K562 (cell line): ENCODE results near the gene DIRAS3.

Source experiments
- EP300 ChIP-seq: IDR thresholded peaks from 2 replicates; pipeline ENCODE4 v1.6.1; 2012; ENCODE audit warnings: low read length, improper control_type of control experiment
- JUNB ChIP-seq: fragments of 450-650 bp; formaldehyde crosslinking; conservative IDR thresholded peaks from 2 replicates; pipeline ENCODE4 v1.4.0; 2020; ENCODE audit warnings: mild to moderate bottlenecking
- JUND ChIP-seq, 2 experiments: IDR thresholded peaks; 2 replicates in 1 of 2; 3 replicates in 1 of 2; pipeline ENCODE4 v1.6.1; 2011; ENCODE audit warnings: borderline replicate concordance in 2 of 2, low read depth in 2 of 2, low read length in 2 of 2, improper control_type of control experiment in 1 of 2, missing biosample characterization in 1 of 2, missing genetic modification characterization in 1 of 2, missing genetic modification reagents in 1 of 2
- NCOA1 ChIP-seq: fragments of 450-650 bp; IDR thresholded peaks from 2 replicates; pipeline ENCODE4 v1.6.1; 2016; ENCODE audit warnings: low read depth
- NCOA2 ChIP-seq, 2 experiments: fragments of 450-650 bp; IDR thresholded peaks; 2 replicates each; pipeline ENCODE4 v1.6.1; 2018; ENCODE audit warnings: mild to moderate bottlenecking in 2 of 2, moderate library complexity in 1 of 2; ENCODE audit not compliant: partially characterized antibody in 2 of 2
- NR2C2 ChIP-seq, 2 experiments: fragments of 200-800 bp in 1 of 2; sonication (Bioruptor generic) in 1 of 2; sonication (generic) in 1 of 2; formaldehyde crosslinking in 1 of 2; IDR thresholded peaks; 2 replicates each; pipeline versions ENCODE4 v1.6.1 to v1.8.0; 2016 to 2022; ENCODE audit warnings: mild to moderate bottlenecking in 1 of 2, missing compliant biosample characterization in 1 of 2, missing genetic modification characterization in 1 of 2, missing genetic modification reagents in 1 of 2
- POU5F1 ChIP-seq: fragments of 150-350 bp; IDR thresholded peaks from 2 replicates; pipeline ENCODE4 v1.6.1; 2014; ENCODE audit warnings: borderline replicate concordance, low read length, low read depth, mild to moderate bottlenecking; ENCODE audit not compliant: partially characterized antibody
- SPI1 ChIP-seq: IDR thresholded peaks from 2 replicates; pipeline ENCODE4 v1.6.1; 2011; ENCODE audit warnings: low read depth, low read length, control low read depth, borderline replicate concordance
- TBP ChIP-seq: optimal IDR thresholded peaks from 2 replicates; pipeline ENCODE3; 2011; ENCODE audit warnings: low read depth, low read length, improper control_type of control experiment
- TOE1 ChIP-seq, 2 experiments: fragments of 450-650 bp in 1 of 2; sonication (generic) in 1 of 2; formaldehyde crosslinking in 1 of 2; IDR thresholded peaks; 2 replicates each; pipeline versions ENCODE4 v1.7.1 to v1.8.0; 2016 to 2022; ENCODE audit warnings: borderline replicate concordance in 2 of 2, mild to moderate bottlenecking in 2 of 2, antibody characterized with exemption in 1 of 2, inconsistent platforms in 1 of 2, low read depth in 1 of 2, missing genetic modification reagents in 1 of 2, moderate library complexity in 1 of 2
- ZNF134 ChIP-seq: fragments of 250-450 bp; sonication (Bioruptor Pico); conservative IDR thresholded peaks from 2 replicates; pipeline ENCODE4 v1.4.0; 2020
- ZNF311 ChIP-seq: fragments of 250-450 bp; sonication (Bioruptor Pico); IDR thresholded peaks from 2 replicates; pipeline ENCODE4 v1.4.0; 2020; ENCODE audit warnings: mild to moderate bottlenecking, moderate library complexity
- TF ChIP-seq, protein P1 (sequence below), 3 experiments: IDR thresholded peaks in 2 of 3; conservative IDR thresholded peaks in 1 of 3; 2 replicates each; pipeline ENCODE4 v1.5.1; 2011 to 2012; ENCODE audit warnings: low read length in 3 of 3, mild to moderate bottlenecking in 3 of 3, control low read depth in 2 of 3, improper control_type of control experiment in 1 of 3, inconsistent platforms in 1 of 3, low read depth in 1 of 3, mixed read lengths in 1 of 3, moderate library complexity in 1 of 3; ENCODE audit not compliant: insufficient read depth in 2 of 3
- TF ChIP-seq, protein P2 (sequence below): sonication (generic); formaldehyde crosslinking; IDR thresholded peaks from 2 replicates; pipeline ENCODE4 v1.8.1; 2023; ENCODE audit warnings: mild to moderate bottlenecking, missing genetic modification reagents

DNA sequence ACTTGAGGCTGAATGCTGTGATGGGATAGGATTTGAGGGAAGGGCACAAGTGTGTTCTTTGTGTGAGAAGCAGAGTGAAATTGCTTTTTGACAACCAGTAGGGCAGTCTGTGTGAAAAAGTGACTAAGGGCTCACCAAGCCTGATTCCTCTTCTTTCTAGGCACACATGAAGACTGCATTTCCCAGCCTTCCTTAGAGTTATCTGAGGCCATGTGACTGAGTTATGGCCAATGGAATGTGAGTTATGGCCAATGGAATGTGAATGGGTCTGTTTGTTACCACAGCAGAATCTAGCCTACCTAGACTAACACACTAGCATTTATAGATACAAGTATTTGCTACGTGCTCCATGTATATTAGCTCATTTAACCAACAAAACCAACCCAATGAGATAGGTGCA is 35.3 kb upstream of the DIRAS3 start:
- TF ChIP-seq, protein P1, sequence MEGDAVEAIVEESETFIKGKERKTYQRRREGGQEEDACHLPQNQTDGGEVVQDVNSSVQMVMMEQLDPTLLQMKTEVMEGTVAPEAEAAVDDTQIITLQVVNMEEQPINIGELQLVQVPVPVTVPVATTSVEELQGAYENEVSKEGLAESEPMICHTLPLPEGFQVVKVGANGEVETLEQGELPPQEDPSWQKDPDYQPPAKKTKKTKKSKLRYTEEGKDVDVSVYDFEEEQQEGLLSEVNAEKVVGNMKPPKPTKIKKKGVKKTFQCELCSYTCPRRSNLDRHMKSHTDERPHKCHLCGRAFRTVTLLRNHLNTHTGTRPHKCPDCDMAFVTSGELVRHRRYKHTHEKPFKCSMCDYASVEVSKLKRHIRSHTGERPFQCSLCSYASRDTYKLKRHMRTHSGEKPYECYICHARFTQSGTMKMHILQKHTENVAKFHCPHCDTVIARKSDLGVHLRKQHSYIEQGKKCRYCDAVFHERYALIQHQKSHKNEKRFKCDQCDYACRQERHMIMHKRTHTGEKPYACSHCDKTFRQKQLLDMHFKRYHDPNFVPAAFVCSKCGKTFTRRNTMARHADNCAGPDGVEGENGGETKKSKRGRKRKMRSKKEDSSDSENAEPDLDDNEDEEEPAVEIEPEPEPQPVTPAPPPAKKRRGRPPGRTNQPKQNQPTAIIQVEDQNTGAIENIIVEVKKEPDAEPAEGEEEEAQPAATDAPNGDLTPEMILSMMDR (IDR thresholded peaks at IDR 0.05 in 2 of 3, conservative IDR thresholded peaks at IDR 0.05 in 1 of 3; ENCODE audit: insufficient read depth in 2 of 3, low read depth in 1 of 3, low read length in 3 of 3) = no peak
- TF ChIP-seq NCOA1 = no peak
- TF ChIP-seq JUNB (CRISPR knock-in tag) = no peak
- TF ChIP-seq TOE1 (IDR thresholded peaks at IDR 0.05; ENCODE audit: borderline replicate concordance) = no peak
- TF ChIP-seq TOE1 (CRISPR knock-in tag; IDR thresholded peaks at IDR 0.05; ENCODE audit: borderline replicate concordance, low read depth) = no peak
- TF ChIP-seq NR2C2 (CRISPR knock-in tag; IDR thresholded peaks at IDR 0.05) = no peak
- TF ChIP-seq NR2C2 (tag; IDR thresholded peaks at IDR 0.05) = no peak
- no peak for TF ChIP-seq TBP
- TF ChIP-seq, protein P2, sequence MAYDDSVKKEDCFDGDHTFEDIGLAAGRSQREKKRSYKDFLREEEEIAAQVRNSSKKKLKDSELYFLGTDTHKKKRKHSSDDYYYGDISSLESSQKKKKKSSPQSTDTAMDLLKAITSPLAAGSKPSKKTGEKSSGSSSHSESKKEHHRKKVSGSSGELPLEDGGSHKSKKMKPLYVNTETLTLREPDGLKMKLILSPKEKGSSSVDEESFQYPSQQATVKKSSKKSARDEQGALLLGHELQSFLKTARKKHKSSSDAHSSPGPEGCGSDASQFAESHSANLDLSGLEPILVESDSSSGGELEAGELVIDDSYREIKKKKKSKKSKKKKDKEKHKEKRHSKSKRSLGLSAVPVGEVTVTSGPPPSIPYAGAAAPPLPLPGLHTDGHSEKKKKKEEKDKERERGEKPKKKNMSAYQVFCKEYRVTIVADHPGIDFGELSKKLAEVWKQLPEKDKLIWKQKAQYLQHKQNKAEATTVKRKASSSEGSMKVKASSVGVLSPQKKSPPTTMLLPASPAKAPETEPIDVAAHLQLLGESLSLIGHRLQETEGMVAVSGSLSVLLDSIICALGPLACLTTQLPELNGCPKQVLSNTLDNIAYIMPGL = no peak
- no peak for TF ChIP-seq POU5F1
- TF ChIP-seq ZNF311 (CRISPR knock-in tag) = no peak
- no peak for TF ChIP-seq ZNF134 (CRISPR knock-in tag)
- no peak for TF ChIP-seq JUND (IDR thresholded peaks at IDR 0.05; ENCODE audit: borderline replicate concordance, low read depth, low read length)
- no peak for TF ChIP-seq JUND (tag; IDR thresholded peaks at IDR 0.05; ENCODE audit: borderline replicate concordance, low read depth, low read length)
- TF ChIP-seq SPI1 = no peak
- no peak for TF ChIP-seq EP300
- TF ChIP-seq NCOA2 (IDR thresholded peaks at IDR 0.05; ENCODE audit: partially characterized antibody in 2 of 2) = no peak
